ENCODE results near the gene PPP1R12A. TPM values are rescaled to one million over a fixed set of nuclear protein-coding genes. Genes with fewer than 3 reads are reported as not detected.
"Not testable (repeated sequence)": the region's sequence is repeated elsewhere in the genome, so short reads cannot be mapped to it uniquely, and the experiment has no call there.

PPP1R12A gene
- total and polyA plus RNA-seq, 9 donors, result 28.9 to 104 (median 75.3) TPM

- no peaks in the 10 kb centered on the region for H3K27me3 ChIP-seq
- TF ChIP-seq CTCF (IDR thresholded peaks at IDR 0.05), result no peak
- no peak for TF ChIP-seq EP300 (IDR thresholded peaks at IDR 0.05)
- no peak for TF ChIP-seq POLR2A (IDR thresholded peaks at IDR 0.05)
- no peak overlapping the region for H3K27ac ChIP-seq
- intact Hi-C loops (cut with DNase I), result no loop called here
- H3K4me3 ChIP-seq, result no peak overlapping the region
- WGBS, 3 donors, result 77 to 84% (median 77%) methylated on average over 2 of the region's 2 CpGs
- no peaks in the 10 kb centered on the region for H3K4me1 ChIP-seq (ENCODE audit: insufficient read depth)
- DNase-seq, result no peak
- no peaks in the 10 kb centered on the region for H3K36me3 ChIP-seq
- H3K9me3 ChIP-seq, result no peaks in the 10 kb centered on the region
Measured at GRCh38 chr12:79954037-79954610, 19.2 kb upstream of the PPP1R12A start.

GRCh38 chr12:79949098-79949497, 14.2 kb upstream of the PPP1R12A start:
- Histone ChIP-seq H3K9me3 (no peaks in the 10 kb centered on the region), H3K4me1 (ENCODE audit: insufficient read depth) (no peaks in the 10 kb centered on the region), H3K27ac (no peak overlapping the region), H3K27me3 (no peaks in the 10 kb centered on the region), H3K36me3 (no peaks in the 10 kb centered on the region), H3K4me3 (no peak overlapping the region)
- TF ChIP-seq POLR2A (IDR thresholded peaks at IDR 0.05) (no peak), CTCF (IDR thresholded peaks at IDR 0.05) (no peak), EP300 (IDR thresholded peaks at IDR 0.05) (no peak)
- intact Hi-C loops (cut with DNase I), result no loop called here
- DNase-seq, result no peak
- WGBS, 3 donors, result 40 to 43% (median 42%) methylated on average over 1 of the region's 1 CpG

GRCh38 chr12:79945433-79945832, 10.5 kb upstream of the PPP1R12A start:
- TF ChIP-seq POLR2A (IDR thresholded peaks at IDR 0.05), result no peak
- no peak for TF ChIP-seq CTCF (IDR thresholded peaks at IDR 0.05)
- no peak for TF ChIP-seq EP300 (IDR thresholded peaks at IDR 0.05)
- no peaks in the 10 kb centered on the region for H3K27me3 ChIP-seq
- no peaks in the 10 kb centered on the region for H3K4me1 ChIP-seq (ENCODE audit: insufficient read depth)
- H3K4me3 ChIP-seq, result no peak overlapping the region
- no peak for DNase-seq
- no peak overlapping the region for H3K27ac ChIP-seq
- WGBS, 3 donors, result 76 to 84% (median 78%) methylated on average over 4 of the region's 4 CpGs
- intact Hi-C loops (cut with DNase I), result no loop called here
- H3K36me3 ChIP-seq, result no peaks in the 10 kb centered on the region
- no peaks in the 10 kb centered on the region for H3K9me3 ChIP-seq

- H3K9me3 ChIP-seq, result no peaks in the 10 kb centered on the region
- no peaks in the 10 kb centered on the region for H3K4me1 ChIP-seq (ENCODE audit: insufficient read depth)
- H3K36me3 ChIP-seq, result no peaks in the 10 kb centered on the region
- WGBS, 3 donors, result 73 to 89% (median 78%) methylated on average over 3 of the region's 3 CpGs
- no peak overlapping the region for H3K27ac ChIP-seq
- no peaks in the 10 kb centered on the region for H3K27me3 ChIP-seq
- intact Hi-C loops (cut with DNase I), result no loop called here
- H3K4me3 ChIP-seq, result no peak overlapping the region
- DNase-seq, result no peak
- TF ChIP-seq CTCF (IDR thresholded peaks at IDR 0.05) (no peak), EP300 (IDR thresholded peaks at IDR 0.05) (no peak), POLR2A (IDR thresholded peaks at IDR 0.05) (no peak)
Measured at GRCh38 chr12:79944565-79944964, 9.7 kb upstream of the PPP1R12A start.

GRCh38 chr12:79942846-79943245, 7.9 kb upstream of the PPP1R12A start:
- intact Hi-C loops (cut with DNase I); H3K27me3 ChIP-seq; H3K27ac ChIP-seq; H3K4me1 ChIP-seq (ENCODE audit: insufficient read depth); H3K36me3 ChIP-seq; H3K9me3 ChIP-seq; H3K4me3 ChIP-seq; DNase-seq: not testable (repeated sequence)
- WGBS, 3 donors, result 91 to 98% (median 91%) methylated on average over 2 of the region's 2 CpGs
